HepG2 (cell line): ENCODE data around the gene PPM1M. TPM values are rescaled to one million over a fixed set of nuclear protein-coding genes. Genes with fewer than 3 reads are reported as not detected.

Source experiments
- ATAC-seq: fragments of 200-7000 bp; cut with Tn5 transposase; 3 replicates; pipeline ENCODE4 v1.9.1; 2020; ENCODE audit warnings: mild to moderate bottlenecking, moderate library complexity
- BruUV-seq: library from RNA; stranded (reverse); fragments of 400-500 nt; replicated peaks from 2 replicates; lab custom pipeline; 2021; lab: Mats Ljungman, UMichigan
- CTCF ChIA-PET: fragments of 300-600 bp; formaldehyde crosslinking; extraction: SDS; loops from one replicate; lab custom pipeline; 2021; ENCODE audit warnings: low total read pairs, inconsistent platforms, low intra/inter-chr PET ratio; lab: Yijun Ruan, JAX
- POLR2A ChIA-PET: fragments of 350-600 bp; sonication (Branson Sonifier 250); formaldehyde crosslinking; loops from one replicate; lab custom pipeline; 2020; ENCODE audit warnings: antibody characterized with exemption, inconsistent platforms; lab: Yijun Ruan, JAX
- DNase-seq: peaks from one replicate; pipeline ENCODE4 v3.0.0-alpha.2; 2015; ENCODE audit warnings: low spot score
- FAIRE-seq: peaks from 3 replicates; lab custom pipeline; 2011; peaks lifted over from hg19 to GRCh38; lab: Jason Lieb, UNC
- H2AFZ ChIP-seq: one replicate; pipeline ENCODE4 v1.6.1; 2011; ENCODE audit warnings: low read length, inconsistent platforms
- H3K27ac ChIP-seq: fragments of 300-600 bp; 3 replicates; pipeline ENCODE4 v1.8.0; 2011; ENCODE audit warnings: mixed run types, mild to moderate bottlenecking, mixed read lengths, low read length, inconsistent platforms; ENCODE audit not compliant: insufficient read depth; ENCODE audit errors: extremely low read length
- H3K27me3 ChIP-seq, 2 experiments: fragments of 200-600 bp in 1 of 2; 2 replicates in 1 of 2; 3 replicates in 1 of 2; pipeline versions ENCODE4 v1.6.0 to v1.8.0; 2011; ENCODE audit warnings: low read length in 2 of 2, mild to moderate bottlenecking in 2 of 2, moderate library complexity in 2 of 2, inconsistent platforms in 1 of 2; ENCODE audit not compliant: insufficient read depth in 2 of 2, control insufficient read depth in 1 of 2
- H3K36me3 ChIP-seq, 2 experiments: fragments of 200-600 bp in 1 of 2; replicated peaks in 1 of 2; 2 replicates in 1 of 2; 3 replicates in 1 of 2; pipeline versions ENCODE4 v1.5.1 to v1.8.0; 2011; ENCODE audit warnings: low read length in 2 of 2, inconsistent platforms in 1 of 2; ENCODE audit not compliant: insufficient read depth in 2 of 2, control insufficient read depth in 1 of 2
- H3K4me1 ChIP-seq: 2 replicates; pipeline ENCODE4 v1.5.1; 2012; ENCODE audit warnings: low read length, inconsistent platforms; ENCODE audit not compliant: insufficient read depth
- H3K4me2 ChIP-seq: 2 replicates; pipeline ENCODE4 v1.6.0; 2011; ENCODE audit warnings: low read depth, low read length, inconsistent platforms
- H3K4me3 ChIP-seq, 3 experiments: fragments of 200-600 bp in 1 of 3; sonication (generic), shearing (Covaris generic) in 1 of 3; replicated peaks in 1 of 3; 2 replicates each; pipeline ENCODE4 v1.5.1; 2011 to 2016; ENCODE audit warnings: low read length in 3 of 3, inconsistent platforms in 2 of 3, low read depth in 2 of 3, mild to moderate bottlenecking in 2 of 3, control low read depth in 1 of 3, mixed read lengths in 1 of 3; ENCODE audit not compliant: insufficient read depth in 1 of 3
- H3K79me2 ChIP-seq: one replicate; pipeline ENCODE4 v1.6.1; 2011; ENCODE audit warnings: low read length, inconsistent platforms; ENCODE audit not compliant: insufficient read depth
- H3K9ac ChIP-seq: 2 replicates; pipeline ENCODE4 v1.6.0; 2011; ENCODE audit warnings: mild to moderate bottlenecking, low read depth, low read length, inconsistent platforms; ENCODE audit not compliant: insufficient read depth
- H3K9me3 ChIP-seq: 2 replicates; pipeline ENCODE4 v1.5.1; 2012; ENCODE audit warnings: mild to moderate bottlenecking, low read length
- H4K20me1 ChIP-seq: 2 replicates; pipeline ENCODE4 v1.6.0; 2011; ENCODE audit warnings: inconsistent platforms, mild to moderate bottlenecking, low read length, moderate library complexity; ENCODE audit not compliant: insufficient read depth
- KMT2B ChIP-seq: IDR thresholded peaks from 2 replicates; pipeline ENCODE4 v1.6.1; 2016; ENCODE audit warnings: missing genetic modification reagents, missing compliant biosample characterization
- ZFP91 ChIP-seq: sonication (generic); formaldehyde crosslinking; IDR thresholded peaks from 2 replicates; pipeline ENCODE4 v1.9.0; 2022; ENCODE audit warnings: missing genetic modification reagents, mild to moderate bottlenecking, borderline replicate concordance
- ZNF34 ChIP-seq: sonication (generic); formaldehyde crosslinking; IDR thresholded peaks from 2 replicates; pipeline ENCODE4 v1.4.0; 2020; ENCODE audit warnings: mild to moderate bottlenecking, missing genetic modification reagents, borderline replicate concordance
- ZNF550 ChIP-seq: sonication (generic); formaldehyde crosslinking; IDR thresholded peaks from 2 replicates; pipeline ENCODE4 v1.4.0; 2020; ENCODE audit warnings: mild to moderate bottlenecking, missing genetic modification reagents, borderline replicate concordance
- ZNF556 ChIP-seq: sonication (generic); formaldehyde crosslinking; IDR thresholded peaks from 2 replicates; pipeline ENCODE4 v1.4.0; 2020; ENCODE audit warnings: mild to moderate bottlenecking, missing genetic modification reagents, borderline replicate concordance
- ZNF816 ChIP-seq: sonication (generic); formaldehyde crosslinking; IDR thresholded peaks from 2 replicates; pipeline ENCODE4 v1.8.0; 2022; ENCODE audit warnings: missing genetic modification reagents, mild to moderate bottlenecking, borderline replicate concordance
- ZSCAN12 ChIP-seq: sonication (generic); formaldehyde crosslinking; IDR thresholded peaks from 2 replicates; pipeline ENCODE4 v1.9.0; 2021; ENCODE audit warnings: mild to moderate bottlenecking, missing genetic modification reagents
- WGBS: methylation state at CpG from one replicate; pipeline ENCODE4 v1.1.6; 2017; ENCODE audit warnings: low lambda C conversion rate; 5-methylcytosine and 5-hydroxymethylcytosine counted together
- in situ Hi-C: cut with HindIII; loops from 2 replicates; pipeline ENCODE4 v1.10.0; 2017; ENCODE audit warnings: low pct_unique_long_range_greater_than_20kb; ENCODE audit not compliant: extremely low pct_ligation_motif_present
- intact Hi-C: fragments of 100-400 bp; cut with micrococcal nuclease; formaldehyde crosslinking; loops from one replicate; pipeline ENCODE4 v1.10.0; 2022; ENCODE audit not compliant: unreplicated experiment
- polyA plus RNA-seq, 8 experiments: library from polyadenylated mRNA; depleted of rRNA in 3 of 8; stranded (reverse) in 7 of 8; unstranded in 1 of 8; fragments of >200 nt; fragmentation: Illumina TruSeq in 4 of 8; extraction: Trizol in 4 of 8; gene quantifications; 2 replicates each; pipeline versions ENCODE4 v1.2.1 to v1.2.3, GENCODE V29; 2011 to 2016; ENCODE audit warnings: low read depth in 4 of 8, missing spikeins in 1 of 8, mixed read lengths in 1 of 8; ENCODE audit not compliant: insufficient read depth in 1 of 8
- total RNA-seq, 5 experiments: library from RNA; depleted of rRNA; stranded (reverse); fragments of >200 nt; fragmentation: Illumina TruSeq; extraction: Trizol; gene quantifications; 2 replicates each; pipeline ENCODE4 v1.2.3, GENCODE V29; 2016; ENCODE audit warnings: low read depth in 1 of 5

Gene PPM1M
- total and polyA plus RNA-seq, 2 of the 13 experiments (the other 11 are each of a cell fraction or from before 2014, with no cell fraction given) = 2.5 to 5.9 TPM

- CTCF ChIA-PET = no interaction called here
- H3K9me3 ChIP-seq = no peaks in the 10 kb centered on the region
- H3K4me2 ChIP-seq = peak overlapping the region; percentile 90
- intact Hi-C loops = loop anchor here (1.0 kb wide), 1 partner anchor 11 kb away; no protein-coding TSS in a partner anchor
- no peak for FAIRE-seq
- WGBS = 52% methylated on average over 13 of the region's 14 CpGs
- in situ Hi-C loops = no loop called here
- BruUV-seq = no TSS peak
- H3K36me3 ChIP-seq = peaks cover 6 to 30% of the 10 kb centered on the region in 2 experiments
- POLR2A ChIA-PET = interaction anchor here (4.3 kb wide), 1 partner anchor 22 kb away, joined by 24 read pairs; no protein-coding TSS in a partner anchor
- H3K27ac ChIP-seq = peak overlapping the region; percentile 57
- H2AFZ ChIP-seq = no peak overlapping the region
- peaks cover 11% of the 10 kb centered on the region for H3K79me2 ChIP-seq
- H3K4me1 ChIP-seq = peaks cover 67% of the 10 kb centered on the region
- no peak for TF ChIP-seq ZSCAN12
- no peak for TF ChIP-seq ZNF550
- TF ChIP-seq ZNF556 (CRISPR knock-in tag) = 0 out of 2 replicates have a peak, but pooled peaks have one; percentile 1
- TF ChIP-seq KMT2B (CRISPR knock-in tag) = peak; percentile 5; the same call in 1 of the 2 replicates
- 0 out of 2 replicates have a peak, but pooled peaks have one; percentile 41 for TF ChIP-seq ZNF34 (CRISPR knock-in tag)
- TF ChIP-seq ZNF816 = 0 out of 2 replicates have a peak, but pooled peaks have one; percentile 4
- no peak for TF ChIP-seq ZFP91 (CRISPR knock-in tag)
- TF ChIP-seq, all 625 proteins: peak for 4
- DNase-seq = no peak
- no peak for ATAC-seq
- H4K20me1 ChIP-seq = no peaks in the 10 kb centered on the region
- H3K9ac ChIP-seq = peak overlapping the region; percentile 88
- peak overlapping the region; percentile 86 to 94 (median 90) for H3K4me3 ChIP-seq
- 0 out of 5 replicates have a peak, but pooled peaks cover 0 to 5% of the 10 kb centered on the region in 2 experiments for H3K27me3 ChIP-seq
Measured at GRCh38 chr3:52198643-52199608, 46.6 kb upstream of the PPM1M start.
